Ovary (tissue), 3 donors: ENCODE measurements around the gene CTRB2.
"Not testable (repeated sequence)": the region's sequence is repeated elsewhere in the genome, so short reads cannot be mapped to it uniquely, and the experiment has no call there.

Experiments
- CTCF ChIP-seq, 3 donors: fragments of 450-650 bp in 2 of 3; fragments of 200-600 bp in 1 of 3; IDR thresholded peaks; one replicate each; pipeline versions ENCODE4 v1.5.1 to v1.8.0; 2016 to 2022; ENCODE audit warnings: antibody characterized with exemption in 3 of 3, mild to moderate bottlenecking in 1 of 3
- EP300 ChIP-seq: sonication (generic); formaldehyde crosslinking; IDR thresholded peaks from one replicate; pipeline ENCODE4 v1.6.1; 2017; ENCODE audit warnings: antibody characterized with exemption
- POLR2A ChIP-seq: fragments of 450-650 bp; IDR thresholded peaks from one replicate; pipeline ENCODE4 v1.6.1; 2017; ENCODE audit warnings: antibody characterized with exemption, mild to moderate bottlenecking, moderate library complexity
- donor health status: DM: no; HTN: no; CAD: no.

- TF ChIP-seq POLR2A; CTCF (IDR thresholded peaks at IDR 0.05); EP300: not testable (repeated sequence)
Measured at GRCh38 chr16:75223129-75223528, 16.2 kb upstream of the CTRB2 start.
